Inferior parietal cortex (tissue), 1 donor: ENCODE results near the gene PPA1.
A peak's percentile ranks its signal among the peaks of the same experiment; 100 is the strongest.
"Not testable (repeated sequence)": the region's sequence is repeated elsewhere in the genome, so short reads cannot be mapped to it uniquely, and the experiment has no call there.

Source experiments
- DNase-seq: peaks from one replicate; pipeline ENCODE4 v3.0.0-alpha.2; 2016; ENCODE audit errors: extremely low spot score

Gene PPA1

GRCh38 chr10:70233109-70233938, at the start of gene PPA1:
Gene PPA1 (minus strand): TSS chr10:70233429. CDS start chr10:70233327, 102 bp downstream.
- DNase-seq: peak; percentile 96

- no peak for DNase-seq
Measured at GRCh38 chr10:70281609-70282008, 48.4 kb upstream of the PPA1 start.

- no peak for DNase-seq
Measured at GRCh38 chr10:70280099-70280498, 46.9 kb upstream of the PPA1 start.

GRCh38 chr10:70277396-70278030, 44.3 kb upstream of the PPA1 start:
- no peak for DNase-seq

GRCh38 chr10:70274643-70275042, 41.4 kb upstream of the PPA1 start:
- DNase-seq: peak; percentile 45

- DNase-seq: no peak
Measured at GRCh38 chr10:70272925-70273316, 39.7 kb upstream of the PPA1 start.

- DNase-seq: no peak
Measured at GRCh38 chr10:70271996-70272924, 39.0 kb upstream of the PPA1 start.

- DNase-seq: no peak
Measured at GRCh38 chr10:70270952-70271351, 37.7 kb upstream of the PPA1 start.

GRCh38 chr10:70269741-70270140, 36.5 kb upstream of the PPA1 start:
- DNase-seq: no peak

- no peak for DNase-seq
Measured at GRCh38 chr10:70268376-70268775, 35.1 kb upstream of the PPA1 start.

GRCh38 chr10:70267161-70267933, 34.1 kb upstream of the PPA1 start:
- no peak for DNase-seq

GRCh38 chr10:70266701-70267100, 33.5 kb upstream of the PPA1 start:
- DNase-seq: no peak

GRCh38 chr10:70266056-70266455, 32.8 kb upstream of the PPA1 start:
- DNase-seq: no peak

GRCh38 chr10:70265032-70265689, 31.9 kb upstream of the PPA1 start:
- DNase-seq: no peak

GRCh38 chr10:70260734-70261133, 27.5 kb upstream of the PPA1 start:
- no peak for DNase-seq

- no peak for DNase-seq
Measured at GRCh38 chr10:70260259-70260658, 27.0 kb upstream of the PPA1 start.

GRCh38 chr10:70258216-70258615, 25.0 kb upstream of the PPA1 start:
- DNase-seq: no peak

- not testable (repeated sequence) for DNase-seq
Measured at GRCh38 chr10:70257816-70258215, 24.6 kb upstream of the PPA1 start.

GRCh38 chr10:70256463-70256862, 23.2 kb upstream of the PPA1 start:
- DNase-seq: no peak

- no peak for DNase-seq
Measured at GRCh38 chr10:70255329-70256299, 22.4 kb upstream of the PPA1 start.
